H1 (cell line): Measurements from ENCODE around the gene ELAVL2. TPM values are rescaled to one million over a fixed set of nuclear protein-coding genes. Genes with fewer than 3 reads are reported as not detected.
A peak's percentile ranks its signal among the peaks of the same experiment; 100 is the strongest.

Experiments used
- ASH2L ChIP-seq: fragments of 200-600, 300-600 bp; sonication (generic); IDR thresholded peaks from one replicate; pipeline ENCODE4 v1.7.1; 2017; ENCODE audit warnings: low read length
- BRCA1 ChIP-seq: IDR thresholded peaks from 2 replicates; pipeline ENCODE4 v1.6.1; 2012; ENCODE audit warnings: low read depth, low read length, improper control_type of control experiment
- CBX8 ChIP-seq: fragments of 300-800, 300-1000 bp; sonication (generic); IDR thresholded peaks from 2 replicates; pipeline ENCODE4 v1.7.1; 2016; ENCODE audit warnings: low read depth, low read length, borderline replicate concordance
- CHD2 ChIP-seq: IDR thresholded peaks from 2 replicates; pipeline ENCODE4 v1.6.1; 2012; ENCODE audit warnings: low read length, improper control_type of control experiment
- EZH2 ChIP-seq: fragments of 200-600 bp; sonication (generic); IDR thresholded peaks from 2 replicates; pipeline ENCODE4 v1.7.1; 2012; ENCODE audit warnings: low read depth, mild to moderate bottlenecking, moderate library complexity, low read length, inconsistent platforms; ENCODE audit not compliant: severe bottlenecking
- GABPA ChIP-seq: IDR thresholded peaks from 2 replicates; pipeline ENCODE4 v1.6.1; 2011; ENCODE audit warnings: mild to moderate bottlenecking, low read length, moderate library complexity, borderline replicate concordance; ENCODE audit not compliant: insufficient read depth
- JUN ChIP-seq: IDR thresholded peaks from 2 replicates; pipeline ENCODE4 v1.6.1; 2011; ENCODE audit warnings: low read depth, mild to moderate bottlenecking, improper control_type of control experiment, low read length
- KDM1A ChIP-seq: fragments of 200-600, 300-600 bp; sonication (generic); IDR thresholded peaks from 2 replicates; pipeline ENCODE4 v1.7.1; 2016; ENCODE audit warnings: mild to moderate bottlenecking, low read length, borderline replicate concordance
- NANOG ChIP-seq: IDR thresholded peaks from 2 replicates; pipeline ENCODE4 v1.6.1; 2011; ENCODE audit warnings: low read length, low read depth, mild to moderate bottlenecking, inconsistent platforms; ENCODE audit not compliant: insufficient read depth, poor library complexity, severe bottlenecking
- POLR2AphosphoS5 ChIP-seq: IDR thresholded peaks from 2 replicates; pipeline ENCODE4 v1.6.1; 2011; ENCODE audit warnings: low read depth, low read length
- RAD21 ChIP-seq, 2 experiments: IDR thresholded peaks in 1 of 2; conservative IDR thresholded peaks in 1 of 2; 2 replicates each; pipeline ENCODE4 v1.6.1; 2011; ENCODE audit warnings: low read depth in 2 of 2, low read length in 2 of 2, improper control_type of control experiment in 1 of 2, inconsistent platforms in 1 of 2, mild to moderate bottlenecking in 1 of 2, moderate library complexity in 1 of 2
- RBBP5 ChIP-seq: IDR thresholded peaks from 2 replicates; pipeline ENCODE4 v1.7.1; 2012; ENCODE audit warnings: low read depth, mild to moderate bottlenecking, inconsistent platforms, low read length, moderate library complexity, borderline replicate concordance
- RNF2 ChIP-seq: fragments of 200-900, 300-1000 bp; sonication (generic); IDR thresholded peaks from 2 replicates; pipeline ENCODE4 v1.7.1; 2016; ENCODE audit warnings: borderline replicate concordance, low read depth, mild to moderate bottlenecking, antibody characterized with exemption, low read length; ENCODE audit not compliant: poor library complexity, severe bottlenecking; ENCODE audit errors: missing control alignments
- SAP30 ChIP-seq: fragments of 300-600 bp; sonication (generic); IDR thresholded peaks from 2 replicates; pipeline ENCODE4 v1.7.1; 2012; ENCODE audit warnings: low read length, moderate library complexity, mild to moderate bottlenecking, inconsistent platforms; ENCODE audit not compliant: insufficient read depth, insufficient replicate concordance
- SP1 ChIP-seq: IDR thresholded peaks from 2 replicates; pipeline ENCODE4 v1.6.1; 2011; ENCODE audit warnings: low read depth, low read length
- SP2 ChIP-seq: IDR thresholded peaks from 2 replicates; pipeline ENCODE4 v1.6.1; 2012; ENCODE audit warnings: mild to moderate bottlenecking, low read length, inconsistent platforms
- SP4 ChIP-seq: IDR thresholded peaks from 2 replicates; pipeline ENCODE4 v1.6.1; 2012; ENCODE audit warnings: low read length, inconsistent platforms
- TAF1 ChIP-seq: IDR thresholded peaks from 2 replicates; pipeline ENCODE4 v1.6.1; 2011; ENCODE audit warnings: mild to moderate bottlenecking, low read depth, low read length
- TCF12 ChIP-seq: IDR thresholded peaks from 2 replicates; pipeline ENCODE4 v1.6.1; 2011; ENCODE audit warnings: low read depth, mild to moderate bottlenecking, low read length
- TEAD4 ChIP-seq: IDR thresholded peaks from 2 replicates; pipeline ENCODE4 v1.6.1; 2012; ENCODE audit warnings: low read depth, low read length, inconsistent platforms, mixed read lengths
- polyA plus RNA-seq, 7 experiments: library from polyadenylated mRNA; depleted of rRNA in 3 of 7; stranded (reverse) in 5 of 7; unstranded in 2 of 7; fragments of >200 nt in 5 of 7; fragments of 200-250 nt in 2 of 7; gene quantifications; 1 replicate in 5 of 7; 2 replicates in 1 of 7; 4 replicates in 1 of 7; pipeline versions ENCODE4 v1.2.1 to v1.2.3, GENCODE V29; 2011 to 2013; ENCODE audit warnings: missing spikeins in 2 of 7, mixed read lengths in 2 of 7
- total RNA-seq: library from RNA; stranded (reverse); fragmentation: NEBNext Ultra II Directional; extraction: Animal tissue kit (Norgen Biotek cat#: 25700); gene quantifications from 2 replicates; pipeline ENCODE4 v1.2.1, GENCODE V29; 2021
- TF ChIP-seq, protein P1 (sequence below): IDR thresholded peaks from 2 replicates; pipeline ENCODE4 v1.6.1; 2012; ENCODE audit warnings: low read length, inconsistent platforms
- TF ChIP-seq, protein P2 (sequence below): IDR thresholded peaks from 2 replicates; pipeline ENCODE4 v1.6.1; 2012; ENCODE audit warnings: inconsistent platforms

ELAVL2 gene
- total and polyA plus RNA-seq, 2 of the 8 experiments (the other 6 are each of a cell fraction or from before 2014, with no cell fraction given) = 4.9 to 21.9 TPM

GRCh38 chr9:23826120-23826629 lies at the start of gene ELAVL2 (continued):
- TF ChIP-seq SAP30 (peak; percentile 52), SP4 (peak; percentile 77; the same call in 1 of the 2 replicates), TEAD4 (peak; percentile 15; the same call in 1 of the 2 replicates), SP2 (peak; percentile 92), SP1 (peak; percentile 99), ASH2L (peak; percentile 89), TCF12 (no peak), RBBP5 (peak; percentile 66; the same call in 1 of the 2 replicates), GABPA (no peak), RNF2 (no peak), CHD2 (peak; percentile 98), NANOG (peak; percentile 68), TAF1 (peak; percentile 90), RAD21 (IDR thresholded peaks at IDR 0.05 in 1 of 2, conservative IDR thresholded peaks at IDR 0.05 in 1 of 2; ENCODE audit: low read depth in 2 of 2, low read length in 2 of 2) (peak in 1 of 2 experiments; percentile 10; a peak in 1 of 4 replicates), CBX8 (no peak), JUN (no peak), POLR2AphosphoS5 (peak; percentile 89), BRCA1 (no peak), EZH2 (no peak), KDM1A (peak; percentile 97)
- TF ChIP-seq, protein P1, sequence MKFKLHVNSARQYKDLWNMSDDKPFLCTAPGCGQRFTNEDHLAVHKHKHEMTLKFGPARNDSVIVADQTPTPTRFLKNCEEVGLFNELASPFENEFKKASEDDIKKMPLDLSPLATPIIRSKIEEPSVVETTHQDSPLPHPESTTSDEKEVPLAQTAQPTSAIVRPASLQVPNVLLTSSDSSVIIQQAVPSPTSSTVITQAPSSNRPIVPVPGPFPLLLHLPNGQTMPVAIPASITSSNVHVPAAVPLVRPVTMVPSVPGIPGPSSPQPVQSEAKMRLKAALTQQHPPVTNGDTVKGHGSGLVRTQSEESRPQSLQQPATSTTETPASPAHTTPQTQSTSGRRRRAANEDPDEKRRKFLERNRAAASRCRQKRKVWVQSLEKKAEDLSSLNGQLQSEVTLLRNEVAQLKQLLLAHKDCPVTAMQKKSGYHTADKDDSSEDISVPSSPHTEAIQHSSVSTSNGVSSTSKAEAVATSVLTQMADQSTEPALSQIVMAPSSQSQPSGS = 0 out of 2 replicates have a peak, but pooled peaks have one; percentile 48
- TF ChIP-seq, protein P2, sequence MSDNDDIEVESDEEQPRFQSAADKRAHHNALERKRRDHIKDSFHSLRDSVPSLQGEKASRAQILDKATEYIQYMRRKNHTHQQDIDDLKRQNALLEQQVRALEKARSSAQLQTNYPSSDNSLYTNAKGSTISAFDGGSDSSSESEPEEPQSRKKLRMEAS = peak; percentile 79
